Calu3 (cell line): Measurements from ENCODE around the gene ACSL5. TPM values are rescaled to one million over a fixed set of nuclear protein-coding genes. Genes with fewer than 3 reads are reported as not detected.
"Not testable (repeated sequence)": the region's sequence is repeated elsewhere in the genome, so short reads cannot be mapped to it uniquely, and the experiment has no call there.

Experiments
- BruUV-seq: library from RNA; stranded (reverse); fragments of 400-500 nt; replicated peaks from 2 replicates; lab custom pipeline; 2021; lab: Mats Ljungman, UMichigan
- CTCF ChIA-PET: fragments of 300-600 bp; sonication (Branson Sonifier 250); formaldehyde crosslinking; loops from one replicate; lab custom pipeline; 2022; ENCODE audit warnings: antibody characterized with exemption; lab: Charles Lee
- DNase-seq: peaks from one replicate; pipeline ENCODE4 v3.0.0; 2022
- H3K27ac Mint-ChIP-seq: one replicate; pipeline ENCODE4 v1.8.0; 2022; ENCODE audit warnings: mixed read lengths; ENCODE audit not compliant: unreplicated experiment
- H3K27me3 Mint-ChIP-seq: one replicate; pipeline ENCODE4 v1.8.0; 2022; ENCODE audit warnings: mixed read lengths; ENCODE audit not compliant: unreplicated experiment
- H3K36me3 Mint-ChIP-seq: one replicate; pipeline ENCODE4 v1.8.0; 2022; ENCODE audit warnings: mild to moderate bottlenecking, moderate library complexity, mixed read lengths; ENCODE audit not compliant: insufficient read depth, unreplicated experiment
- H3K4me1 Mint-ChIP-seq: one replicate; pipeline ENCODE4 v1.8.0; 2022; ENCODE audit warnings: mild to moderate bottlenecking, low read depth, mixed read lengths; ENCODE audit not compliant: unreplicated experiment
- H3K4me3 Mint-ChIP-seq: one replicate; pipeline ENCODE4 v1.8.0; 2022; ENCODE audit warnings: mild to moderate bottlenecking, low read depth, moderate library complexity, mixed read lengths; ENCODE audit not compliant: unreplicated experiment
- H3K9me3 Mint-ChIP-seq: one replicate; pipeline ENCODE4 v1.8.0; 2022; ENCODE audit warnings: low read depth, mixed read lengths; ENCODE audit not compliant: unreplicated experiment
- CTCF ChIP-seq: fragments of 200-600 bp; IDR thresholded peaks from one replicate; pipeline ENCODE4 v1.8.0; 2022; ENCODE audit warnings: antibody characterized with exemption; ENCODE audit not compliant: unreplicated experiment
- intact Hi-C: fragments of 100-400 bp; cut with micrococcal nuclease; formaldehyde crosslinking; loops from one replicate; pipeline ENCODE4 v1.10.0; 2022; ENCODE audit not compliant: unreplicated experiment
- total RNA-seq: library from RNA; stranded (reverse); gene quantifications from 2 replicates; pipeline ENCODE4 v1.2.3, GENCODE V29; 2022

The ACSL5 gene
- total RNA-seq, 1 experiment from 2014 or later, result 35.3 TPM

- no peaks in the 10 kb centered on the region for H3K36me3 Mint-ChIP-seq
- no TSS peak for BruUV-seq
- no peak for TF ChIP-seq CTCF
- H3K27ac Mint-ChIP-seq, result peak overlapping the region; percentile 34
- intact Hi-C loops, result no loop called here
- no peaks in the 10 kb centered on the region for H3K9me3 Mint-ChIP-seq
- DNase-seq, result no peak
- CTCF ChIA-PET, result interaction anchor here (0.6 to 0.7 kb wide), 2 partner anchors 9 to 1522 kb away, joined by 3 to 5 read pairs; no protein-coding TSS in a partner anchor
- H3K27me3 Mint-ChIP-seq, result no peaks in the 10 kb centered on the region
- H3K4me1 Mint-ChIP-seq, result no peaks in the 10 kb centered on the region
- H3K4me3 Mint-ChIP-seq, result no peak overlapping the region
These were observed 87.3 kb downstream of the ACSL5 start for GRCh38 chr10:112461029-112461887.

- CTCF ChIA-PET, H3K36me3 Mint-ChIP-seq: not testable (repeated sequence)
These were observed 90.2 kb downstream of the ACSL5 start for GRCh38 chr10:112464074-112464473.

GRCh38 chr10:112465299-112465883 is 91.5 kb downstream of the ACSL5 start:
- Mint-ChIP-seq H3K27ac (no peak overlapping the region), H3K36me3 (no peaks in the 10 kb centered on the region), H3K9me3 (no peaks in the 10 kb centered on the region), H3K27me3 (no peaks in the 10 kb centered on the region), H3K4me1 (no peaks in the 10 kb centered on the region), H3K4me3 (no peak overlapping the region)
- no TSS peak for BruUV-seq
- no peak for DNase-seq
- CTCF ChIA-PET, result no interaction called here
- intact Hi-C loops, result no loop called here
- no peak for TF ChIP-seq CTCF

More at GRCh38 chr10:112464074-112464473, 90.2 kb downstream of the ACSL5 start:
- H3K27me3 Mint-ChIP-seq, H3K9me3 Mint-ChIP-seq, H3K4me1 Mint-ChIP-seq, intact Hi-C loops, DNase-seq, H3K27ac Mint-ChIP-seq, BruUV-seq, H3K4me3 Mint-ChIP-seq: not testable (repeated sequence)

GRCh38 chr10:112466802-112467201 is 92.9 kb downstream of the ACSL5 start:
- no TSS peak for BruUV-seq
- Mint-ChIP-seq H3K27ac (no peak overlapping the region), H3K4me3 (no peak overlapping the region), H3K9me3 (no peaks in the 10 kb centered on the region), H3K27me3 (no peaks in the 10 kb centered on the region), H3K36me3 (no peaks in the 10 kb centered on the region), H3K4me1 (no peaks in the 10 kb centered on the region)
- intact Hi-C loops, result no loop called here
- no peak for DNase-seq
- TF ChIP-seq CTCF, result no peak
- CTCF ChIA-PET, result no interaction called here
